Fibroblast of skin of back (primary cell): ENCODE results near the gene CPLX4.
"Not testable (repeated sequence)": the region's sequence is repeated elsewhere in the genome, so short reads cannot be mapped to it uniquely, and the experiment has no call there.

ENCODE experiments used
- DNase-seq: peaks from one replicate; pipeline ENCODE4 v3.0.0-alpha.2; 2013

The CPLX4 gene

GRCh38 chr18:59269563-59270119 lies 48.8 kb downstream of the CPLX4 start:
- no peak for DNase-seq

DNA sequence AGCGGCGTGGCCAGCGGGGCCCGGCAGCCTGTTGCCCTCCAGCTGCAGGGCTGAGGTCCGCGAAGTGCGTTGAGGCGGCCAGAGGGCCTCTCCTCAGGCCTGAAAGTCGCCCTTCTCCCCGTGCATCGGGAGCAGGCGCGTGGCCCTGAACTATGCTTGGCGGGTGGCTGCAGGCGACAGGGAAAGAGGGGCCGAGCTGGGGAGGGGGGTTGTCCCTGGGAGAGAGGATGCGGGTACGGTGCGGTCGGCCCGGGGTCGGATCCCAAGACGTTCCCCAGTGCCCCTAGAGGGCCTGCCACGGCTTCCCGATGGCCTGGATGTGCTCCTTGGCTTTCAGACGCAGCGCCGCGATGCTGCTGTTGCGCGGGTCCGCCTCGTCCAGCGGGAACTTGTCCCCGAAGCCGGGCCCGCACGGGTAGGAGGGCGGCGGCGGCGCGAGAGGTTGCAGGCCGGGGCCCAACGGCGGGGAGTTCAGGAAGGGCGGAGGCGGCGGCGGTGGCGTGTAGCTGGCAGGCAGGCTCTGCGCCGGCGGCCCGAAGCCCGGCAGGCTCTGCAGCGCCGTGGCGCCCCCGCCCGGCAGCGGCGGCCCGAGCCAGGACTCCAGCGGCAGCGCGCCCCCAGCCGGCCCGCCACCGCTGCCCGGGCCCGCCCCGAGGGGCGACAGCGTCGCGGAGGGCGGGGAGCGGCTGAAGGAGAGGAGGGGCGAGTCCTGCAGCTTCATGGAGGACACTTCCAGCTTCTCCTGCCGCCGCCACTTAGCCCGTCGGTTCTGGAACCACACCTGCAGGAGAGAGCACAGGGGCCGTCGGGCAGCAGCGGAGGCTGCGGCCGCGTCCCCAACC lies 49.5 kb downstream of the CPLX4 start:
- DNase-seq: peak; percentile 40

- no peak for DNase-seq
These were observed 50.2 kb downstream of the CPLX4 start for GRCh38 chr18:59268127-59268720.

DNA sequence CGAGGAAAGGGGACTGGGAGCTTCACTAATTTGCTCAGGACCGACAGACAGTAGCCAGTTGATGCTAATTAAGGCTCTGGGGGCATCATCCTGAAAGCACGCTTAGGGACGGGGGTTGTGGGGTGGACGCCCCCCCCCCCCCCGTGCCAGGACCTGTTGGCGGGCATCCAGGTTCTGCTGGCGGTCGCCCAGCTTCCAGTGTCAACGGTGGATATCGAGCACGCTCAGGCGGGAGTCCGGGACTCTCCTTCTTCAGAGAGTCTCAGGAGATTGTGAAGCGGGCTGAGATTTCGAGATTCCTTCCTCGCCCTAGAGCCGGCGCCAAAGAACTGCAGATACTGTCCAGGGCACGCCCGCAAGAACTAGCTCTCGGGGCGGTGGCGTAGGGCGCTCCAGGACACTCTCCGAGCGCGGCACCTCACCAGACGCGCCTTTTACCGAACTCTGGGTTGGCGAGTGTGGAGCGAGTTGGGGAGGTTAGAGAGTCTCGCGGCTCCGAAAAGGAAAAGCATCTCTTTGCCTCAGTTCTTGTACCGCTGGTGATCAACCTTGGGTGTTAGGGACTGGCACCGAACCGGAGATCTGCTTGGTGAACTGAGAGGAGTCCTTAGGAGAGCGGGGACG lies 50.8 kb downstream of the CPLX4 start:
- peak; percentile 19 for DNase-seq

DNA sequence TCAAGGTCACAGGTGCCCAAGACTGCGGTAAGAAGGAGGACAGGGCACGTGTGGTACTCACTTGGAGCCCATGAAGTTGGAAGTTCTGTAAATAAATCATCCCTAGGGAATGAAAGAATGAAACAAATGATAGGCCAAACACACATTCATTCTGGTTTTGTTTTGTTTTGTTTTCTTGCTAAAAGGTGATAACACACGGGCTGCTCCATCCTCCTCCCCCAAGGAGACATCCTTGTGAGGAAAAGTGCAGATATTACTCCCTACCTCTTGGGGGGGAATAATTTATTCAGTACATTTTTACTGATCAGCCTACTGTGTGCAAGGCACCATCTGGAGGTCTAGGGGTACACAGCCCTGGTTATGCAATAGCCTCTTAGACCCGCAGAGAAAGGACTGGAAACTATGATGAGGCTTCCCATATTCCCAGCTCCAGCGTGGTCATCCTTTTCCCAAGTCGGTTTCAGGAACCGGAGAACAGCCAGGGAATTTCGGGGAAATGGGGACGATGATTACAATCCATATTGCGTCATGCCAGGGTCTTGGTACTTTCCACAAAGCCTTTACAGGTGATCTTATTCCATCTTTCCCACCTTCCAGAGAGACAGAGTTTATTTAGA lies 51.5 kb downstream of the CPLX4 start:
- DNase-seq: no peak

GRCh38 chr18:59266459-59266858 lies 52.0 kb downstream of the CPLX4 start:
- DNase-seq: no peak

- no peak for DNase-seq
These were observed 52.5 kb downstream of the CPLX4 start for GRCh38 chr18:59265974-59266369.

- no peak for DNase-seq
These were observed 53.0 kb downstream of the CPLX4 start for GRCh38 chr18:59265246-59265973.

GRCh38 chr18:59264651-59265245 lies 53.7 kb downstream of the CPLX4 start:
- DNase-seq: no peak

DNA sequence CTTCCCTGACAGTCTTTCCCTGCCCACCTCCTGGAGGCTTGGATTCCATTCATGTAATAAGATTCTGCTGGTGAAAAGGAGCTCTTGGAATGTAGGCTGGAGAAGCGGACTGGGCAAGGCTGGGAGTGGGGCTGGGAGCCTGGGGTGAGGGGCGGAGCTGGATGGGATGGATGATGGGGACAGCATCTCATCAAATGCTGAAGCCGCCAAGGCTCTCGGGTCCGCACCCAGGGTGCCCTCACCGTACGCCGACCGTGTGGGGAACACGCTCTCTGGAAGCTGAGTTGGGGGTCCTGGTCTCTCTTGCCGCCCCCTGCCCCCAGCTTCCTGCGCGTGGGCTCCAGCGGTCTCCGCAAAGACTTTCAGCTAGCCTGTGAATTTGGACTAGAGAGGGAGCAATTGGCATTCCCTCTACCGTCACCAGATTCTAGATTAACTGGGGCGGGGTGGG lies 54.3 kb downstream of the CPLX4 start:
- no peak for DNase-seq

DNA sequence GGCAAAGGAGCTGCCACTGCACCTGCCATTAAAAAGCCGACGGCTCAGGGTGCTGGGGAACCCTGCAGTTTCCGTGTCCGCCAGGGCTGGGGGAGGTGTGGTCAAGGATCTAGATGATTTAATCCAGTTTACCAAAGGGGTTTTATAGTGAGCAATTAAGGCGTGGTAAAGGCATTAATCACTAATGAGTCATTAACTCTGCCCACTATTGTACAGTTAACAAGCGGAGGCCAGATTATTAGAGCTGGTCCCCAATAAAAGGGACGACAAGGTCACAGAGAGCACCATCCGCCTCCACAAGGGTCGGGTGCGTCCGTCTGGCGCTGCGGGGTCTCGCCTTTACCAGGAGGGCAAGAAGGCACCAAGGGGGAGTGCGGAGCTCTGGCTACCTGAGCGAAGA lies 54.8 kb downstream of the CPLX4 start:
- no peak for DNase-seq

DNA sequence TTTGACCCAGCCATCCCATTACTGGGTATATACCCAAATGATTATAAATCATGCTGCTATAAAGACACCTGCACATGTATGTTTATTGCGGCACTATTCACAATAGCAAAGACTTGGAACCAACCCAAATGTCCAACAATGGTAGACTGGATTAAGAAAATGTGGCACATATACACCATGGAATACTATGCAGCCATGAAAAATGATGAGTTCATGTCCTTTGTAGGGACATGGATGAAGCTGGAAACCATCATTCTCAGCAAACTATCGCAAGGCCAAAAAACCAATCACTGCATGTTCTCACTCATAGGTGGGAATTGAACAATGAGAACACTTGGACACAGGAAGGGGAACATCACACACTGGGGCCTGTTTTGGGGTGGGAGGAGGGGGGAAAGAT lies 56.2 kb downstream of the CPLX4 start:
- not testable (repeated sequence) for DNase-seq

- DNase-seq: not testable (repeated sequence)
These were observed 56.6 kb downstream of the CPLX4 start for GRCh38 chr18:59261842-59262241.

GRCh38 chr18:59255491-59255890 lies 63.0 kb downstream of the CPLX4 start:
- not testable (repeated sequence) for DNase-seq

GRCh38 chr18:59249199-59249774 lies 69.2 kb downstream of the CPLX4 start:
- peak; percentile 78 for DNase-seq

- no peak for DNase-seq
These were observed 71.7 kb downstream of the CPLX4 start for GRCh38 chr18:59246796-59247195.
